ENCODE measurements around the gene SLC12A5.

GRCh38 chr20:45985573-45985972 is 43.4 kb upstream of the SLC12A5 start:
- TF ChIP-seq JUN (IDR thresholded peaks at IDR 0.05), result no peak
- no peak for TF ChIP-seq CTCF (IDR thresholded peaks at IDR 0.05)
- no peak for TF ChIP-seq CEBPB (IDR thresholded peaks at IDR 0.05)
- TF ChIP-seq FOSL2 (IDR thresholded peaks at IDR 0.05), result no peak
- no peak for TF ChIP-seq FOSL2 (CRISPR knock-in tag; IDR thresholded peaks at IDR 0.05)
- peak; percentile 4 for TF ChIP-seq MAFK (IDR thresholded peaks at IDR 0.05; ENCODE audit: partially characterized antibody)
- TF ChIP-seq RAD21 (conservative IDR thresholded peaks at IDR 0.05 in 1 of 2, IDR thresholded peaks at IDR 0.05 in 1 of 2), result 0 out of 5 replicates have a peak, but pooled peaks of 1 of the 2 experiments have one; percentile 17
- TF ChIP-seq PBX3 (IDR thresholded peaks at IDR 0.05), result no peak
- TF ChIP-seq POLR2A (IDR thresholded peaks at IDR 0.05; ENCODE audit: low read length), result no peak
- no peak for TF ChIP-seq REST (IDR thresholded peaks at IDR 0.05)
- TF ChIP-seq EP300 (IDR thresholded peaks at IDR 0.05), result no peak
- no peak for TF ChIP-seq EHMT2 (IDR thresholded peaks at IDR 0.05; ENCODE audit: low read depth)
- TF ChIP-seq CHD2 (IDR thresholded peaks at IDR 0.05; ENCODE audit: low read length, partially characterized antibody), result no peak
